Brain pericyte (primary cell): ENCODE measurements around the gene RAB40C.
A peak's percentile ranks its signal among the peaks of the same experiment; 100 is the strongest.

Experiments used
- DNase-seq: peaks from one replicate; pipeline ENCODE4 v3.0.0-alpha.2; 2012; ENCODE audit warnings: low read depth, low spot score

Gene RAB40C

DNA sequence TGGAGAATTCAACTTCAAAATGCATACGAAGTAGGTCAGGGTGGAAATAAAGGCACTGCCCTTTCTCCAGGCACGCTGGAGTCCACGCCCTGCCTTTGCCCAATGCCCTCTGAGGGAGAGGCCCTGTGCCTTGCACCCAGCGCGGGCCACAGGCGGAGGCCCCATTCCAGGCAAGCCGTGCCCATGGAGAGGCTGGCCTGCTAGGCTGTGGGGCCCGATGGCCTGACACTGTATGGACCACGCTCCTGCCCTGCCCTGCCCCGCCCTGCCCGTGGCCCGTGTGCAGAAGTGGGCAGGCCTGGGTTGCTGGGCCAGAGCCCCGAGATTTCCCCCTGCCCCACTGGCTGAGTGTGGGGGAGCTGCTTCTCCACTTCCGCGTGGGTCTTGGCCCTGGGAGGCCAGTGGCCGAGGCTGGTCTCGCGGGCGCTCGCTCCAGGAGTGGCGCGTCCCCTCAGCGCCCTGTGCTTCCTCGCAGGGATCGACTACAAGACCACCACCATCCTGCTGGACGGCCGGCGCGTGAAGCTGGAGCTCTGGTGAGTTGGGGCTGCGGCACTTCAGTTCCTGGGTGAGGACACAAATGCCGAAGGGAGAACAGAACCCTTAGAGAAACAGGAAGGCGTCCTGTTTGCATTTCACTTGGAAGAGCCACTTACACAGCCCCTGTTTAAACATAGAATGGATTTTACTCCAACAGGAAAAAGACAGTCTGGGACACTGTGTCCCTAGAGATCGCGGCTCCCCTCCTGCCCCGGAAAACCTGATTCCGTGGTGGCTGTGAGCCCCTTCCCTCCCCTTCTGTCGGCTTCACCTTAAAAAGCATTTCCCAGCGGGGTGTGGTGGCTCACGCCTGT is 27.1 kb downstream of the RAB40C start:
- DNase-seq: no peak

- no peak for DNase-seq
These were observed 28.0 kb downstream of the RAB40C start for GRCh38 chr16:617855-618254.

DNA sequence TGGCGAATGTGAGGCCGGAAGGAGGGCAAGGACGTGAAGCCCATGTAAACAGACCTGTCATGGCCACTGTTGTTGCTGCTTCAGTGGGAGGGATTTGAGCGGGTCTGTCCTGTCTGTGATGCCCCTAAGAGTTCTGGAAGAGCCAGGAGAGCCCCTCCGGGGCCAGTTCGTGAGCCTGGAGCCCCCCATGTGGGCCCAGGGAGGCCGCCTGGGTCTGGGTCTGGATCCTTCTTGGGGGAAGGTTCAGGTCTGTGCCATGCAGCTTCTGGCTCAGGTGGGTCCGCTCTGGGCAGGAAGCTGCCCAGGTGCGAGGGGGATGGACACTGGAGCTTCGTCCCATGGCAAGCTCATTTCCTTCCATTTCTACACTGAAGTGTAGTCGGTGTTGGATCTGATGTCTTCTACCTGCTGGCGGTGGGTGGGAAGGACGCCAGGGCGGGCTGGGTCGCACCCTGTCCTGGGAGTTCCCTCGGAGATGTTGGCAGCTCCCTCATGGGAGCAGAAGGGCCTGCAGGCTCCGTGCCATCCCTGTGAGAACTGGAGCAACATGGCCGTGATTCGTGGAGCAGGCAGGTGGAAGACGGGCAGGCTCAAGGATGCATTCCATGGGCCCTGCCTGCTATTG is 29.7 kb downstream of the RAB40C start:
- no peak for DNase-seq

GRCh38 chr16:620700-621525 is 31.0 kb downstream of the RAB40C start:
- DNase-seq: no peak

- DNase-seq: no peak
These were observed 31.8 kb downstream of the RAB40C start for GRCh38 chr16:621526-622105.

DNA sequence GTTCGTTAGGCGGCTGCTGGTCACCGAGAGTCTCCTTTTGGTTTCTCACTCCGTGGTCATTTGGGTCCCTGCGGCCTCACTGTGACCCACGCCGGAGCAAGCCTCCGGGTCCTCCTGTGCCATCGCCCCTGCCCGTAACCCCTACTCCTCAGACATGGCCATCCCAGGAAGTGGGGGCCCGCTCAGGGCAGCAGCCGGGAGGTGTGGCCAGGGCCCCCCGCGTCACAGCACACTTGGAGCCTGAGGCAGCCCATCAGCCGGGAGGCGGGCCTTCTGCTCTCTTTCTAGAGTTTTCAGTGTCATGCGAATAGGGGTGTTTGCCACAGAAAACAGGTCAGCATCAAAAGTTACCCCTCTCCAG is 33.0 kb downstream of the RAB40C start:
- DNase-seq: no peak

GRCh38 chr16:624526-625070 is 34.7 kb downstream of the RAB40C start:
- no peak for DNase-seq

GRCh38 chr16:625117-625976 is 35.5 kb downstream of the RAB40C start:
- no peak for DNase-seq

GRCh38 chr16:625977-626765 is 36.3 kb downstream of the RAB40C start:
- no peak for DNase-seq

DNA sequence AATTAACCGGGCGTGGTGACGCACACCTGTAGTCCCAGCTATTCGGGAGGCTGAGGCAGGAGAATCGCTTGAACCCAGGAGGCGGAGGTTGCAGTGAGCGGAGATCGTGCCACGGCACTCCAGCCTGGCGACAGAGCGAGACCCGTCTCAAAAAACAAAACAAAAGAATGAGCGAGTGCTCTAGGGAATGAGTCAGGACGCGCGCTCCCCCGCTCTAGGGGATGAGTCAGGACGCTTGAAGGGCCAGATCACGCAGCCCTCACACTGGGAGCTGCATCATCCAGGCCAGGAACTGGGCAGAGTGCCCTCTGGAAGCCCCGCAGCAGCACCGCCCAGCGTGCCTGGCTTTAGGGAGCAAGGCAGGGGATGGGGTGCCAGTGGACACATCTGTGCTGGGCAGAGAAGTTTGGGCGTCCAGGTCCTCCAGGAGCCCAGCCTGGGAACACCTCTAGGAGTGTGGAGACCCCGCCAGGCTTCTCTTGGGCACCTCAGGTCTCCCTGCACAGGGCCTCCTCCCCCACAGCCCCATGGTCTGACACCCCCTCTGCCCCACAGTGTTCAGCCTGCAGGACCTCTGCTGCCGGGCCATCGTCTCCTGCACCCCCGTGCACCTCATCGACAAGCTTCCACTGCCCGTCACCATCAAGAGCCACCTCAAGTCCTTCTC is 37.1 kb downstream of the RAB40C start:
- peak; percentile 82 for DNase-seq

- DNase-seq: no peak
These were observed 37.8 kb downstream of the RAB40C start for GRCh38 chr16:627454-628239.

GRCh38 chr16:628321-629061 is 38.6 kb downstream of the RAB40C start:
- DNase-seq: no peak

DNA sequence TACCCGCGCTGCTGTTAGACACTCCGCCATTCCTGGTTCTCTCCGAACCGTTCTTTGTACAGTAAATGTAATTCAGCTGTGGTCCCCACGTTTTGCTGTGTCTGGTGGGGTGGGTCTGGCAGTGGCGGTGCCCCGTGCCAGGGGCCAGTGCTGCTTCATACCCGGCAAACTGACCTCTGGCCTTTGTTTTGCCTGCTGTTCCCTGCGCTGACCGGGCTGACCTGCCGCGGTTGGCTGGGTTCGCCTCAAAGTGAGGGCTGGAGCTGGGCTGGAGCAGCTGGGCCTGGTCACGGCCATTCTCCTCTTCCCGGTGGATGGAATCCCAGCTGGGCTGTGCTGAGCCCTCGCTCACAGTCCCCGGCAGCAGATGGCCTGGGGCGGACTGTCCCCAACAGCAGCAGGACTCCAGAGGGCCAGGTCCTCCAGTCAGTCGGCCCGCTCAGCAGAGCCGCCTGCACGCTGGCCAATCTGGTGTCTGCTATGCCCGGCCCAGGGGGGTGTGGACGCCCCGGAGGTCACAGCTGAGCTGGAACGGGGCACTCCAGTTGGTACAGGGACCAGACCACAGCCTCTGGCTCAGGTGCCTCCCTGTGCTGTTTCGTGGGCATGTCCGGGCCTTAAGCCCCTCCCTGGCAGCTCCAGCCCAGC is 39.4 kb downstream of the RAB40C start:
- DNase-seq: no peak

DNA sequence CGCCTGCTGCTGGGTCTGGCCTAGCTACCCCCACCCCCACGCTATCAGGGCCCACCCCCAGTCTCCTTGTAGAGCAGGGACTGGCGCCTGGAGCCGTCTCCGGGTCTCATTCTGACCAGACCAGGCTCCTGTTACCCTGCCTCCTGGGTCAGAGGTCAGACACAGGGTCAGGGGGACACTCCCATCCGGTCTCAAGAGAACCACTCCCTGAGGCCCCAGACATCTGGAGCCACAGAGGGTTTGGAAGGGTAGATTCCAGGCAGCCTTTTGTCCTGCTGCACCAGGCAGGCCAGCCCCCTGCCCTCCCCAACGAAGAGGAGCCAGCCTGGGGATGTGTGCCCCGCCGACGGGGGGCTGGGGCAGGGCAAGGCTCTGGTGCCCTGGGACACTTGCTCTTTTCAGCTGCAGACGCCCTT is 40.0 kb downstream of the RAB40C start:
- no peak for DNase-seq

DNA sequence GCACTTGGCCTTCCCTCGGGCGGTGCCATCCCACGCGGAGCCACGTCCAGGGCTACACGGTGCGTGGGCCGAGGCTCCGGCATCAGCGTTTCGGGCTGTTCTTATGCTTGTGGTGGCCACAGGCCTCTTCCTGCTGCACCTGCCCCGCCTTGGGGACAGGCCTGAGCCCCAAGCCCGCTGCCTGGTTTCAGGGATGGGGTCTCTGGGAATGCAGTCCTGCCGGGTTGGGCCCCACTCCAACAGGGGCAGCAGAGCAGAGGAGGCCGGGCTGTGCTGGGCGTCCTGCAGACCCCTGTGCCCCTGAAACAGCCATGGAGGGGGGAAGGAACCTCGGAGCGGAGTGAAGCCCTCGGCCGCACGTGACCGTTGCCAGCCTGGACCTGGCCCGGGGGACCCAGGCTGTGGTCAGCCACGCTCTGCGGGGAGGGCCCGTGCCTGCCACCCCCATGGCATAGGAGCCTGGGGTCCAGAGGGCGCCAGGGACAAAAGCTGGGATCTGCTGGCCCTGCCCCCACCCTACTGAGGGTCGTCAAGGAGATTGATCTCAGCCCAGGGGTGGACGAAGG is 40.5 kb downstream of the RAB40C start:
- no peak for DNase-seq

- DNase-seq: no peak
These were observed 41.0 kb downstream of the RAB40C start, which contains the start of gene WFIKKN1 for GRCh38 chr16:630815-631405. TSS of gene WFIKKN1 (plus strand) at chr16:630985. CDS start at chr16:631254, 269 bp downstream.
